HG02623 (cell line): Measurements from ENCODE around the gene LRTM1.

Source experiments
- ATAC-seq: cut with Tn5 transposase; IDR thresholded peaks from one replicate; pipeline ENCODE4 v1.9.1; 2021; ENCODE audit warnings: moderate library complexity; ENCODE audit not compliant: unreplicated experiment

LRTM1 gene

DNA sequence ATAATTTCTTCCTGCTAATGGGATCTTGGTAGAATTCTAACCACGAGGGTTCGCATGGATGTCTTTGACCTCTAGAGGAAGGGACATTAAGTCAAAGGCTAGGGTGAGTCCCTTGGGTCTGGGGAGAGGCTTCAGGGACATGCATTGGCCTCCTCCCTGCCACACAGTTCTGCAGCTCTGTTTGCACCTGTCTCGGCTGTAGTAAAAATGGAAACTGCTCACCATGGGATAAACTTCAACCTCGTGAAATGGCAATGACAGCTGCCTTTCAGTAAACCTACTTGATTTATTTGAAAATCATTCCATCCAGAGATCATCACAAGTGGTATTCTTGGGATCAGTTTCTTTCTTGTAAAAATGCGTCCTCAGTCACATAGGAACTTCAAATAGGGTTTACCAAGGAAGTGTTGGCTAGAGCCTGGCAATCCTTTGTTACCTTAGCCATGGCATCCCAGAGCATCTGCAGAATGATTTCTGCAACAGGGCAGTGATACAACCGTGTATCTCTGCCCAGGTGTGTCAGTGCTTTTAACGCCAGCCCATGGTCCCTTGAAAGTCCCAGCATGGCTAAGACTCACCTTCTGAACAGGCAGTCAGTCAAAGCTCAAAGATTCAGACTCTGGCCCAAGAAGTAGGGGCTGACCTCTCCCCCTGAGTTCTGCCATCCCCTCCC is 14.0 kb upstream of the LRTM1 start:
- no peak for ATAC-seq

DNA sequence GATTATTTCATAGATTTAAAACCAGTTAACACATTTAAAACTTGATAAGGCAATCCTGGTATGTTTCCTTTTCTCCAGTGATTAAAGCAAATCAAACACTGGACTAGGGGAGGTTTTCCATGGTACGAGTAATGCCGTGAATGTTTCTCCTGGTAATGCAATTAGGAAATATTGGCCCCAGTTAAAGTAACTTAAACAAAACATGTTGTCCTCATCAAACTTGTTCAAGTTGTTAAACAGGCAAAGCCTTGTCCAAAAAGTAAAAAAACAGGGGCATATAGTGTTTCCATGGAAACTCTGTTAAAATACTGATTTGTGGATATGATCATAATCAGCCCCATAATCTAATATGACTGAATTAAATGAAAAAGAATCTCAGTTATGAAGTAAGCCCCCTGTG is 13.1 kb upstream of the LRTM1 start:
- no peak for ATAC-seq

DNA sequence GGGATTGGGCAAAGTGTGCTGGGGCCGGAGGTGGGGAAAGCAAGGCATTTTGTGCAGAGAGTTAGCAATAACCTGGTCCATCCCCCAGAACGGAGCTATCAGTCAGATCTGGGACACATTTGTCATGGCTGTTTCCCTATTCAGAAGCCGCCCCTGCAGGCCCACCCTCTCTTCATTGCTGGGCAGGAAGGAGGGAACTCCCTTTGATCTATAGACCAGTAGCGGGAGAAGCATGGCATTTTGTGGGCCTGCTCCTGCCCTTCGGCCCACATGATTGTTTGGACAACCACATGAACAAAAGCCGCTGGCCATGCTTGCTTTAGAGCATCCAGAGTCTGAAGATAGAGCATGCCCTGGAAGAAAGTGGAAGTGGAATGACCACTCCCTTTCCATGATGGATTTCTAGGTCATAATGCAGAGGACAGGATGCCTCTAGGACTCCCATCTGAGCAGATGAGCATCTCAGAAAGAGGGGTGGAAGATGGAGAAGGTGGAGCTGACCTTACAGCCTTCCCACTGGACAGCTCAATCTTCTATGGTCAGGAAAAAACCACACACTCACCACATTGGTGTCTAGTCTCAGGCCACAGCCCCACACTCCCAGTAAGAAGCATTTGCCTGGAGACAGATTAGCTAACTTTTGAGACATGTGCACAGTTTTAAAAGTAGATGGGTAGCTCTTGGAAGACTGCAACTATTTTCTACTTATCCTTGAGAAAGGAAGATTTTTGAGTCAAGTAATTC is 11.9 kb upstream of the LRTM1 start:
- ATAC-seq: no peak

DNA sequence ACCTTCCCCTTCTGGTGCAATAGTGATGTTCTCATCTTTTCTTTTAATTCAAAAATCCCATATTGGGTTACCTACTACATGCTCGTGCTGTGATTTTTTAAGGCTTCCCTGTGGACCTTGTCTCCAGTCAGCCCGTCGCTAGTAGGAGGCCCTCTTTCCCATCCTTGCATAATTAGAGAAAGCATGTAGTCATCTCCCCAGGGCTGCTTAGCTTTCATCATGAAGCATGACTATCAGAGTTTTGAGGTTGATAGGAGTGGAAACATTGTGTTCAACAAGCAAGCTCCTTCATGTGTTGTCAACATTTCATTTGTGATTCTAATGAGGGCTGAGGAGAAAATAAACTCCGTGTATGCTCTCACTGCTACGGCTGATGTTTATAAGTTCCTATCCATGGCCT is 8.7 kb upstream of the LRTM1 start:
- no peak for ATAC-seq

DNA sequence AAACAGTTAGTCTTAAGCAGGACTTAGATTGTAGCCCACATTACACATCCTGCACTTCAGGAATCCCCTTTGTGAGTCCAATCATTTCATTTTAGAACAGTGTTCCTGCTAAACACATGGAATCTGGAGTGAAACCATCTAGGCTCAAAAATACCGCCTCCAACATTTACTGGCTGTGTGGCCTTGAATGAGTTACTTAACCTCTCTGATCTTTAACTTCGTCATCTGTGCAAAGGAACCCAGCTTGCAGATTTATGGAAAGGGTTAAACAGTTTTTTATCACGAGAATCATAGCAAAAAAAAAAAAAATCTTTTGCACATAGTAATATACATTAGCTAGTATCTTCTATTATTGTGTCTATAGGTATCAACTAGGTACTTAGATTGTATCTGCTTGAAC is 8.0 kb upstream of the LRTM1 start:
- no peak for ATAC-seq

DNA sequence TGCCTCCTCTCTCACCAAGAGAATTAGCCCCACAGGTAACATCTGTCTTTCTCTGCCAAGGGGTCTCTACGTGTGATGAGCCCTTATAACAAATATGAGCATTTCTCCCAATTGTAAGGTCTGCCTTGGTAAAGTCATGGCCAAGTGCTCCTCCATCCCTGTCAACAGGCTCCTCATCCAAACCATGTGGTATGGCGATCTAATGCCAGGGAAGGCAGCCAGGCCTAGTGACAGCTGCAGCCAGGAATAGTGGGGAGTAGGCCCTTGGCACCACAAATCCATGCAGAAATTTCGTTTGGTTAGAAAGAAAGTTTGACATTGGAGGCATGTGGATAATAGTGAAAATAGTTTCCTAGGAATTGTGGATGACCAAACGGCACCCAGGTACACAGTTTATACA is 4.7 kb upstream of the LRTM1 start:
- no peak for ATAC-seq

DNA sequence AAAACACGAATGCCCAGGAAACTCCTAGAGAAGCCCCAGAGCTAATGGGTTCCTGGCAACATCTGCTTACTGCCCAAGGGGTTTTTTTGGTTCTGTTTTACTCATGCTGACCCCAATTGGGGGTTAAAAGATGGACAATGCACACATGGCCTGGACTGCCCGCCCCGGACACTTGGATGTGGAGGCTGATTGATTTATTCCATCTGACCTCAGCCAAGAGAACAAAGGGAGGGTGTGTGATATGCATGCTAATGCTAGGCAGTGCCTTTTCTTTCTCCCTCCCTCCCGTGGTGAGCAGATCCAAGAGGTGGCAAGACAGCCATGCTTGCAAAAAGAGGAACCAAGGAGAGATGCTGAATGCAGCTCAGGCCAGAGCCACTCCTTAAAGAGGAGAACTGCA is 3.3 kb upstream of the LRTM1 start:
- no peak for ATAC-seq

DNA sequence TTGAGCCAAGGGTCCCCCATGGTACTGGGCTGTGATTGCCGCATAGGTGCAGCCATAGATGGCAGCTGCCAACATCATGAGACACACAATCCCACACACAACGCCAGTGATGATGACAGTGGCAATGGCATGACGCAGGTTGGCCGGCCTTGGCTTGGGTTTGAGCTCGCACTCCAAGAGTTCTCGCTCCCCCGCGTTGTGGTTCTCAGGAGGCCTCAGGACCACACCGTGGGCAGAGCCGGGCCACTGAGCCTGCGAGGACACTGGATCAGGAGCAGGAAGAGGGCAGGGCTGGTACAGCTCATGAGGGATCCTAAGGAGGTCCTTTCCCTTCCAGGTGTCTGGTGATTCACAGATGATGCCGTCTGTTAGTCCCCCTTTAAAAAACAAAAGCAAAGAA is 9.3 kb downstream of the LRTM1 start:
- no peak for ATAC-seq

DNA sequence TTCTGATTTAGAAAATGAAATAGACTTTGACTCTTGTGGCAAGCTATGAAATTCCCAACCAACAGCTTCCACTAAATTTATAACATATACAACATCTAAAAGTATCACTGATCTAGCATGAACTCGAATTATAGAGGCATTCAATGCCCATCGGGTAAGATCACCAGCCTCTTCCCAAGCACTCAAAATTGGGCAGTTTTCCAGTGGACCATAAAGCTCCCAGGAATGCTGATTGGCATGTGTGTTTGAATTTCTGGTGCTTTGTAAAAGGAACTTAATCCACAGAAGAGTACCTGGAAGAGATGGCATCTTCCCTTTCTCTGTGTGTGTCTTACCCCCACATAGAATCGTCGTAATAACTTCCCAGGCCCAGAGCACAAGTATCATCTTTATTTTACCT is 10.0 kb downstream of the LRTM1 start:
- no peak for ATAC-seq

DNA sequence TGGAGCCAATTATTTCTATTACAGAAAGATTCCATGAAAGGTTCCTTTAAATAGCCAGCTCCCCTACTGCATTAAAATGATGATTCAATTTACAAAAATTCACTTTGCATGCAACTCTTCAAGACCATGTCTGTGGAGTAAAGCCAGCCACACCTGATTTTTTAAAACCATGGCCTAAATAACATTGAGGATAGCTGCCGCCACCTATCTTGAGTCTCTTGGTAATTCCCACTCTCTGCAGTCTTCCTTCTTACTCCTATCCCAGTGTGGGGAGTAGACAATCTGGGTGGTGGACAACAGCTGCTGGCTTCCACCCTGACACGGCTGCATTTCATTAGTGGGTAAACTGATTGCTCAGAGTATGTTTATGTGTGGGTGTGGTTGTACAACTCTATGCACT is 10.7 kb downstream of the LRTM1 start:
- ATAC-seq: no peak

DNA sequence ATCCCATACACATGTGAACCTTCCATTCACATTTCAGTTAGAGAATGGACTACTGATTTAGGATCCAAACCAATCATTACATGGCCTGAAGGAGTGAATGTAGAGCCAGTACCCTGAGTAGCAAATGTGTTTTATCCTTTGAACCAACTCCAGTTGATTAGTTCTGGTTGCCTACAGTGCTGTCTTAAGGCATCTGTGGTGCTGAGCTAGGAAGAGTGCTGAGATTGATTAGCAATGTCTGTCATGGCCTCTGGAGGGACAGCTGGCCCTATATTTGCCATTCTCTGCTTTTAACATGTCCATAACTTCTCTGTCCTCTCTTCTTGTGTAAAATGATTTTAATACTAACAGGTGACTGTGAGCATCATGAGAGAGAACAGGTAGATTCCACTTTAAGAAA is 11.1 kb downstream of the LRTM1 start:
- ATAC-seq: no peak

DNA sequence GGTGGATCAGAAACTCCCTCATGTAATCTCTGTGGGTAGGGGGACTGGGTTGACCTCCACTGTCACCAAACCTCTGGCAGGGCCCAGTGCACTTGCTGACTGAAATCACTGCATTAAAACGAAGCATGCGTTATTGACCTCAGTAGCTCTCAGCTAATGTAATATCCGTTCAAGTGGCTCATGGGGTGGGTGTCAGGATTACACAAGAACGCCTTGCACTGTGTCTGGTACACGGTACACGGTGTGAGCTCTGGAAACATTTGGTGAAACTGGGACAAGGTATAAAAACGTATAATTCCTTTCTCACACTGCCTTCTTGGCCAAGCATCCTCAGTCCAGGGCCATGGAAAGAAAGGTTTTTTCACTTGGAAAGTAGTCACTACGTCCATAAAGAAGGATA is 11.9 kb downstream of the LRTM1 start:
- no peak for ATAC-seq

DNA sequence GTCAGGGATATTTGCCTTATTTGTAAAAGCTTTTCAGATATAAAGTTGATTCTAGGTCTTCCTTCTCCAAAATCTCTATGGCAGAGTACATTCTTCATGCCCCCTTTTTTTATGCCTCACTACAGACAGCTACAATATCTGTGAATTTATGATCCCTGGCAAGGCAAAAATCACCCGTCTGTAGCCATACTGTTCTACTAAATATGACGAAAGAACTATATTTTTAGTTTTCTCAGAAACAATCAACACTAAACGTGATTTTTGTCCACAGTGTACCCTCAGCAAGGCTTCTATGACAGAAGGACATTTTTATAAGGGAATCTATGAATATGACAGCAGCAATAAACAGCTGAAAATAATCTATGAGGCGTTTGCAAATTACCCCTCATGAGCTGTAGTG is 12.7 kb downstream of the LRTM1 start:
- ATAC-seq: no peak

DNA sequence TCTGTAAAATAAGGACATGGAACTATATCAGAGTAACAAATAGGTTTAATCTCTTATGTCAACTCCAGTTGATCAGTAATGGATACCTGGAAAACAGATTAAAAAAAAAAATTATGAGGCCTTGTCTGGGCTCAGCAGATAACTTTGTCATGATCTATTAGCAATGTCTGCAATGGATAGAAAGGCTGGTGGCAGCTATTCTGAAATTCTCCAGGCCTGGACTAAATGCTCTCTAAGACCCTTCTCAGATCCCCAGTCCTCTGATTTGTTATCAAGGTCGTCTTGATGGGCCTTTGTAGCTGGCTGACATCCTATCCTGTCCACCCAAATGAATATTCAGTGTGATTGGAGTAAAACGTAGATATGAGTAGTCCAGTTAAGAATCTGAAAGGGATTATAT is 13.7 kb downstream of the LRTM1 start:
- no peak for ATAC-seq

DNA sequence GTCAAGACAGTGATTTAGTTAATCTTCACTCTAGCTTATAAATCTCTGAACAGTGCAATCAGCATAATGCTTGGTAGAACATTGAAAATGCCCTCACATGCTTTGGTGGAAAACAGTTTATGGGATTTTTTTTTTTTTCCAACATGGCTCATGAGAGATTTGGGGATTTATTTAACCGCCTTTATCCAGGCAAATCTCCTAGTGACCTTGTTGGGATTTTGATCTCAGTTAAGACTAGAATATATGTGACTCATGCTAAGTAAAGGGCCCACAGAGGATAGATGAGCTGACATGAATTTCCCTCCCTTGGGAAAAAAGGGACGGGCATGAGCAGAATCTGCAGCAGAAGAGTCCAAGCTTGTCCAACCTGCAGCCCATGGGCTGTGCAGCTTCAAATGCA is 18.7 kb downstream of the LRTM1 start:
- ATAC-seq: no peak

DNA sequence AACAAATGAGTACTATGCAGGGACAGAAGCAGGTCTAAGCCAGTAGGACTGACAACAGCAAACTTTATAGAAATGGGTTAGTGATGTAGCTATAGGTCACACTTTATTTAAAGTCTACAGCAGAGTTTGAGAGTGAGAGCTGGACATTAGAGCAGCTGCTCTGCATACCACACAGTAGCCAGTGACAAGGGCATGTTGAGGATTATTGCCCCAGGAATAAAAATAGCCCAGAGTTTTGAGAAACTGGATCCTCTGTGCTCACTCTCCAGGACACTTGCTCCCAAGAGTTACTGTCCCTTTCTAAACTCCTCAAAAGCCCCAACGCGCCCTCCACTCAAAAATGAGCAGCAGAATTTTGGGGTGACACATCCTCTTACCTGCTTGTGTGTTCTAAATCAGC is 21.1 kb downstream of the LRTM1 start:
- ATAC-seq: no peak

DNA sequence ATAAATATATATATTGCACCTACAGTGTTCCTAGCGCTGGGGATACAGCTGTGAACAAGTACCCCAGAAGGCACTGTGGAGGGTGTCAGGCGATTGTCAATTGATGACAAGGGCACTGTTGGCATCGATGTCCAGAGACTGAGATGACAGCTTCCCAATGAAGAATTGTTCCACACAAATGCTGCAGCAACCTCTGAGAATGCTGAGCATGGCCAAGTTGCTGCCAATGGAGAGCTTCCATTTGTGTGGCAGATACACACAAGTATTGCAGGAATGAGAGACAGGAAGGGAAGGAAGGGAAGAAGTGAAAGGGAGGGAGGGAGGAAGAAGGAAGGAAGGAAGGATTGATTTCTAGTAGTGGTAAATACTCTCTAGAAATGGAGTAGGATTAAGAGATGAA is 21.9 kb downstream of the LRTM1 start:
- ATAC-seq: no peak

DNA sequence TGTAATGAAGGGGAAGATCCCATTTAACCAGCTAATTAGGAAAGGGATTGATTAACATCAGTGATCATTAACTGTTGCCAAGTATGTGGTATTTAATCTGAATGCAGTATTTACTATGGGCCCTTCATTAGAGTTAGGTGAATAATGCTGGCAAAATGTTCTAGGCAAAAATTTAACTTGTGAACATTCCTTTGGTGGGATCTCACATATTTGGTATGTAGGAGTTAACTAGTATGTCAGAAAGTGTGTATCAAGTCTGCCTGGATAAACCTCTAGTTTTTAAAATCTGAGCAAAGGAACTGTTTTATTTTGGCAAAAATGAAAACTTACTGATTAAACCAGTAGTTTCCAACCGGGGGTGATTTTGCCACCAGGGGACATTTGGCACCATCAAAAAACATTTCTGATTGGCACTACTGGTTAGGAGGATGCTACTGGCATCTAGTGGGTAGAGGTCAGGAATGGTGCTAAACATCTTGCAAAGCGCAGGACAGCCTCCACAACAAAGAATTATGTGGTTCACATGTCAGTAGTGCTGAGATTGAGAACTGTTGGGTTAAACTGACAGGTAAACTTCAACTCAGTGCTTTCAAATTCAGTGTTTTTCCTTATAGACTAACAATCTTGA is 22.5 kb downstream of the LRTM1 start:
- no peak for ATAC-seq

DNA sequence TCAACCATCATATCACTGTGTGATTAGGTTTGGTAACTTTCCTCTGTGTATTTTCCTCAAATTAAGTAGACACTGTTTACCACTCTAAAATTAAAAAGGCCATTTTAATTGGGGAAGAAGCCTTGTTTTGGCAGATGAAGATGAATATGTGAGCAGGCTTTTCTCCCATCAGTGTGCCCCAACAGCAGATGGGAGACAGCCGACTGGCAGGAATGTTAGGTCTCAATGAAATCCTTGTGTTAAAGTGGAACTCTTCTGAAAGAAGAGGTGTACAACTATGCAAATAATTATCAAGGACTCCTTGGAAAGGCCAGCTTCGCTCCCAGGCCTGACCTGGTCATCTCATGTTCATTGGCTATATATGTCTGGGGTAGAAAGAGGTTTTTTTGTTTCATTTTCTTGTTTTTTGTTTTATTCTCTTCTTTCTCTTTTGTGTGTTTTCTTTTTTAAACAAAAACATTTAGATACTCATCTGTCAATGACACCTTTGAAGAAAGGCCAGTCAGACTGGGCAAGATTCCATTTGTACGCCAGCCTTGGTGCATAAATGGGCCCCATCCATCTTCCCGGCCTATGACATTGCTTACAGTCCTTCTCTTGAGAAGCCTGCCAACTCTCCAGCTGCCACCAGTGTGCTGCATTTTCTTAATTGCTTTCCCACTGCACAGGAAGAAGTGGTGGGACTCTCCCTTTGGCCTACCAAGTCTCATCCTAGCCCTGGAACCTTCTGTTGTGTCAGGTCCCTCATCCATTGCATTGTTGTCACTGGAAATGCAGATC is 25.8 kb downstream of the LRTM1 start:
- no peak for ATAC-seq

DNA sequence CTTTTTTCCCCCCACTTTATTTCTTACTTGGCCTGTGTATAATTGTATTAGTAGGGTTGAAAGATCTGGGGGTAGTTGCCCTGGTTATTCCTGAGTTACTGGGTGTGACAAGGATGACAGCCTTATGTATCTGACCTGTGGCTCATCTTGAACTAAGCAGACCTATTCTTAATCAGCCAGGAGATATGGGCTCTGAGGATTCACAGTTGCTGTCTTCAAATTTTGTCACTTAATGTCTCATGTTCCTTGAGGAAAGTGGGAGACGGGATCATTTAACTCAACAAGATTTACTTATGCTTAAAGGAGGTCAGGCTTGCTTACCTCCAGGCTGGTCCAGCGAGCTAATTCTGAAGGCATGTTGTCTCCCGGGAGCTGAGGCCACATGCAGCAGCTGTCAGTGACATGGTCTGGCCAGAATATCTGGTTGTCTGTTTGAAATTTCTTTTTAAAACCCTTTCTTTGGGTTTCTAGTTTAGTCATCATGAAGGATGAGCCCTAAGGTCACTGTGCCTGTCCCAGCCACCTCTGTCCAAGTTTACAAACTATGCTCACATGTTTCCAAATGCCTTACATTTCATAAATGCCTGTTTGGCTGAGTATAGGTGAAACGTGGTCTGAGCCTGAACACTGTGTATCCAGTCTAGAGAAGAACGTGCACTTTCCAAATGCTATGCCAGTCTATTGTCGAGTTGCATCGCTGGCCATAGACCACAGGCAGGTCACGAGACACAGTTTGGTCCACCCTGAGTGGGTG is 26.8 kb downstream of the LRTM1 start:
- ATAC-seq: no peak

DNA sequence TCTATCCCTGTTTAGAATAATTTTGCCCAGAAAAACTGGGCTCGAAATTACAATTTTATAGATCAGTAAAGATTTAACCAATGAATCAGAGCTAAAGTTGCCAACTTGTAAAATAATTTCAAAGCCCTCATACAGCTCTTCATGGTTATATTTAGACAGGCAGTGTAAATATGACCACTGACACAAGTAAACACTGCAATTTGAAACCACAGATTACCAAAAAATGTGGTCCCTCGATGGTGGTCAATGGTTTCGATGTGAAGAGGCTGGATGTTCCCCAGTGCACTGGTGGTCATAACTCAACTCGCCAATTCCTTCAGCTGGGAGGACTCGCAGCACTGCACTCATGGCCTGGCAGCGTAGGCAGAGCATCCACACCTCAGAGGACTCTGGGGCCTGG is 28.6 kb downstream of the LRTM1 start:
- no peak for ATAC-seq
